GM18858 (cell line): ENCODE results near the gene ME2.
"Not testable (repeated sequence)": the region's sequence is repeated elsewhere in the genome, so short reads cannot be mapped to it uniquely, and the experiment has no call there.

Experiments
- ATAC-seq: cut with Tn5 transposase; IDR thresholded peaks from one replicate; pipeline ENCODE4 v1.9.1; 2021; ENCODE audit not compliant: unreplicated experiment

The ME2 gene

DNA sequence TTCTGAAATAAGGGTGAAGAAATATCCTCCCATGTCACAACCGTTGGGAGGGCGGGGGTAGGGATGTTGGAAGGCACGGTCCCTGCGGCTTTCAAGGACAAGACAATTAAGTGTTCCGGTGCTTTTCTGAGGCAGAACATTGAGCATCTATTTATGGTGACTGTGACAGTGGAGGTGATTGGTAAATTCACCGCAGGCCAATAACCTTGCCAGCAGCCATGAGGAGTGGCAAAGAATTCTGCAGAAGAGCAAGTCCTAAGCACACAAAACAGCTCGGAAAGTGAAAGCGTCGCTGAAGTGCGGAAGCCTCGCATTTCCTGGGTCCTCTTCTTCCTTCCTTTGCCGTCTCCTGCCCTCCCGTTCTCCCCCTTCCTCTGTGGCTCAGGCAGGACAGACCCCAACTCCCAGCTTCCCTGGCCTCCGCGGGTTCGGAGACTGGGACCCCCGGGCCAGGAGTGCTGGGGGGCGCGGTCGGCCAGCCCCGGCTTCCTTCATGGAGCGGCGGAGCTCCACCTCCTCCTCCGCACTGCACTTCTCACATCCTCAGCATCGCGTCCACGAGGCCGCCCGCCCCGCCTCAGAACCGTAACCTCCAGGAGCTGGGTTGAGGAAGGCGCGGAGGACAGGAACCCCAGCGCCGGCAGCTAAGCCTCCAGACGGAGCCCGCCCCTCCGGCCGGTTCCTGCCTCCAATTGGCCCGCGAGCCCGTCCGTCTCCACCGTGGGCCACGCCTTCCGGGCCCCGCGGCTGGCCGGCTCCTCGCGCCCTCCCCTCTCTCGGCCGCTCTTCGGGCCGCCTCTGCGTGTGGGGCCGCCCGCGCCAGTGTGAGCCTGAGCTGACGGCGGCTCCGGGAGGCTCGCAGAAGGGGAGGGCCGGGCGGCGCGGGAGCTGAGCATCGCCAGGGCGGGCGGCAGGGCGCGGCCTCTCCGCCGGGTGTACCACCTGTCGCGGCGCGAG, at the start of gene ME2:
Gene ME2, plus strand, starts transcription at position 774 of the 957 bp plus-strand sequence. CDS start 16,703 bp downstream, outside the sequence.
- peak; percentile 88 for ATAC-seq

DNA sequence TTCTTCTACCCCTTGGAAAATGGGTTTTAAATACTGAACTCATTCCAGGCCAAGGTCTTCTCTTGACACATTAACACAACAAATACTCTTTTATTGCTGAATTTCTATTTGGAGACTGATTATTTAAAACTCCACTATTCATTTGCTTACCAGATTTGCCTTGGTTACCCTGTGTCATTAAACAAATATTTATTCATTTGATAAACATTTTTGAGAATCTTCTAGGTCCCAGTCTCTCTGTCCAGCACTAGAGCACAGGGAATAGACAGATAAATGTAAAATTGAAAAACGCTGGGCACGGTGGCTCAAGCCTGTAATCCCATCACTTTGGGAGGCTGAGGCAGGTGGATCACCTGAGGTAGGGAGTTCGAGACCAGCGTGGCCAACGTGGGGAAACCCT, 49.3 kb upstream of the ME2 start:
- no peak for ATAC-seq

DNA sequence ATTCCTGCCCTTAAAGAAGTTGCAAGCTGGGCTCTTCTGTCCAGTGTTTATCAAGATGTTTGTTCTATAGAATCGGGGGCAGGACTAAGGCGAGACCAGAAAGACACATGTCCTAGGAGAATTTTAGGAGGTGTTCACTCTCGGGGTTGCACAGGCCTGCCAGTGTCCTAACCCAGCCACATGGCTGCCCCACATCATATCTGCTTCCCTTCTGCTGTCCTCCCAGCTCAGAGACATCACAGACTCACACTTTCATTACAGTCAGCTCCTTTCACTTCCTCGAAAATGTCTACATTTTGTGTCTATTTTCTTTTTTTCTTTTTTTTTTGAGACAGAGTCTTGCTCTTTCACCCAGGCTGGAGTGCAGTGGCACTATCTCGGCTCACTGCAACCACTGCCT, 48.4 kb upstream of the ME2 start:
- peak; percentile 63 for ATAC-seq

DNA sequence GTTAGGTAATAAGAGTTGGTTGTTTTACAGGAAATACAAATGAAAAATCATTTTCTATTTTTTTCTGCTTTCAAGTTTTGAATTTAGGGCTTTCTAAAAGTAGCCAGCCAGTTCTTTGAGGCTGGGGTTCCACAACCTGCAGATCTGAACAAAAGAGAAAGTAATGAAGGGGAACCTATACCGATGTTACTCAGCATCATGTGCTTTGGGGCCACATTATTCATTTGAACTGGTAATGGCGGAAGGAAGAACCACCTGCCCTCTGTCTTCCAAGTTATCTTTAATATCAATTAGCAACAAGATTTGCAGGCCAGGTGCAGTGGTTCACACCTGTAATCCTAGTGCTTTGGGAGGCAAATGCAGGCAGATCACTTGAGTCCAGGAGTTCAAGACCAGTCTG, 46.2 kb upstream of the ME2 start:
- peak; percentile 45 for ATAC-seq

DNA sequence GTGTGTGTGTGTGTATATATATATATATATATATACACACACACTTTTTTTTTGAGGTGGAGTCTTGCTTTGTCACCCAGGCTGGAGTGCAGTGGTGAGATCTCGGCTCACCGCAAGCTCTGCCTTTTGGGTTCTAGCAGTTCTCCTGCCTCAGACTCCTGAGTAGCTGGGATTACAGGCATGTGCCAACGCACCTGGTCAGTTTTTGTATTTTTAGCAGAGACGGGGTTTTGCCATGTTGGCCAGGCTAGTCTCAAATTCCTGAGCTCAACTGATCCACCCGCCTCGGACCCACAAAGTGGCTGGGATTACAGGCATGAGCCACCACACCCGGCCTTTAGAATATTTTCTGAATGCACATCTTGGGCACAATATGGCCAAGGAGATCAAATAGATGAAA, 45.4 kb upstream of the ME2 start:
- not testable (repeated sequence) for ATAC-seq

DNA sequence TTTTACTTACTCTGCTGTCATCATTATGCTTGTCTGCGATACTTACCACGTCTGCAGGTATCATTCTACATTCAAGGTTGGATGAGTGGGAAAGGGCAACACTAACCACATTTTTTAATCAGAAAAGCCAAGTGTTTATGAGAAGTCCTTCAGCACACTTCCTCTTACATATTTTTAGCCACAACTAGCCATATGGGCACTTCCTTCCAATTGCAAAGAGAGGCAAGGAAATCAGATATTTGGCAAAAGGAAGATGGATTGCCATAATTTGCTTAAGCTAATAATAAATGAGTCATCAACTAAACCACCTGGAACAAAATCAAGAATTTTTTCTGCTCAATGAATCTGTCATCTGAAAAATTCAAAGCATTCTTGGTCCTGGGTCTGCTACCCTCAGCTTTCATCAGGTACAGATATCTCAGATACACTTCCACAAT, 42.4 kb upstream of the ME2 start:
- ATAC-seq: no peak

DNA sequence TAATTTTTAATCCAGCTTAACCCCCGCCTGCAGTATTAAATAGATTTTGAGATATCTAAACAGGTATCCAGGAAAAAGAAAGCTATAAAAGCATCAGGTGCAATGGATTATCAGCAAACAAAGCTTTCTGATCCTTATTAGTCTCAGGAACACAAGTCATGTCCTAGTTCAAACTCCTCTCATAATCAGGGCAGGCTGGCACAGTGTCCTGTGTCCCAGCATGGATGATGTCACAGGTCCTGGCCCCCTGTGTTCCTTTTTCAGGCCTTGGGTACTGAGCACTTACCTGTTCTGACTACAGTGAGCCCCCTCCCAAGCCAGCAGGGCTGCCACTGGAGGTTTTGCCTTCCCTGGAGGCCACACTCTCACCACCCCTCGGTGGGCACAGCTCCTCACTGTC, 39.6 kb upstream of the ME2 start:
- ATAC-seq: no peak

DNA sequence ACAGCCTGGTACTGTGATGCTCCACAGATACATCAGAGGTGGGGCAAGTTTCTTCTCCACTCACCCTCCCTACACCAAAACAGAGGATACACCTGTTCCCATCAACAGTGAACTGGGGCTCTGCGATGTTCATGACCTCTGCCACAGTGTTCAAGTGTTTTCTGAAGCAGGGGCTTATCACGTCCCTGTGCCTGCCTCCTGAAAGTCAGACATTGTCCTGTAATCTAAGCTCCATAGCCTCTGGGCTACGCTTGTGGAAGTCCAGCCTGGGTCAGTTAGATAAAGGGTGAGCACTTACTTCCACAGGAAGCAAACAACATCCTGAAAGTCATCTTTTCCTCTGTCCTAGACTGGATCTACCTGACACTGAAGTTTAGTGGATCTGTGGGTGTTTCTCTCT, 38.9 kb upstream of the ME2 start:
- no peak for ATAC-seq

DNA sequence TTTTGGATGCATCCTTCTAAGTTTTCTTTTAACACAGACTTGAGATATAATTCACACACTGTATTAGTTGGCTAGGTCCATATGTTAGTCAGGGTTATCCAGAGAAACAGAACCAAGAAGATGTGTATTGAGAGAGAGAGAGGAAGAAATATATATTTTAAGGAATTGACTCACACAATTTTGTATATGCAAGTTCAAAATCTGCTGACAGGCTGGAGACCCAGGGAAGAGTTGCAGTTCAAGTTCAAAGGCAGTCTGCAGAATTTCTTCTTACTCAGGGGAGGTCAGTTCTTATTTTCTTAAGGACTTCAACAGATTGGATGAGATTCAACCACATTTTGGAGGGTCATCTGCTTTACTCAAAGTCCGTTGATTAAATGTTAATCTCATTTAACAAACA, 36.1 kb upstream of the ME2 start:
- ATAC-seq: no peak

DNA sequence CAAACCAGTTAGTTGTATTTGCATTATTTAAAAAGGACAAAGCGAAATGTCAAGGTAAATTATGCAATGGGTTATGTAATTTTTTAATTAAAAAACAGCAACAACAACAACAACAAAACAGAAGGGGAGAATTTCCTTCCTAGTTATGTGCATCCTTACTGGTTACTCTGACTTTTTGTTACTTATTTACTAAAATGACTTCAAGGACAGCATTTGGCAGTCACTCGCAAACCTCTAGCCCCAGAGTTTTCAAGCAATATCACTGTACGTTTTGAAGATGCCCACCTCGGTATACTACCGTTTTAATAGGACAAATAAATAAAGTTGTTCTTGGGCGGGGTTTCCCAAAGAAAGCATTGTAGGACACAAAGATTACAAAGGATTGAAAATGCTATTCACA, 34.4 kb upstream of the ME2 start:
- no peak for ATAC-seq

DNA sequence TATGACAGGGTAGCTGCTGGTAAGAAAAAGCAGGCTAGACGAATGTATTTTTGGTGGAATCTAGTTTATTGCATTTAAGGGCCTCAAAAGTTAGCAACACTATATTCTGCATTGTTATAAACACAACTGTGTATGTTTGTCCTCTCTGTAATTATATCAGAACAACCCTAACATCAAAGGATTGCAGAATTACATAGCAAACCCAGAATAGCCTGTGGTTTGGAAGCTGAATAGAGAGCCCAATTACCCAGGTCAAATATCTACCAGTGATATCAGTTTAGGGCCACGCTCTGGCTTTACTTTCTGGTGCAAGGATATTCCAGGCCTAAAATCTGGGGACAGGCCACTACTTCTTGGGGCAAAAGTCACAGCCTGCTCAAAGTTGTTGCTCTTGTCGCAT, 34.0 kb upstream of the ME2 start:
- no peak for ATAC-seq

DNA sequence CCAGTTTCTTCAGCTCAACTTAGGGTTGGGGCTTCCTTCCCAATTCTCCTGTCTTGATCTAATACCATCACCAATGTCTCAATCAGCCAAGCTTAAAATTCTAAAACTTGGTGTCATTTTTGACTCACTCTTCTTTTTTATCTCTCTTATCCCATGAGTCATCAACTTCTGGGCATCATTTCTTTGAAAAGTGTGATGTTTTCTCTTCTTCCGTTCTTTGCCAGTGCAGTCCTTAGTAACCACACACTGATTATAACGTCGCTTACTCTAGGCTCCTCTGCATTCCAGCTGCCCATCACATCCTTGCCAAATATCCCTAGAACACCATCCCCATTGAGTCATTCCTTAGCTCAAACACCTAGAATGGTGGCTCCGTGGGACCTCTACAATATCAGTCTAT, 31.7 kb upstream of the ME2 start:
- no peak for ATAC-seq

DNA sequence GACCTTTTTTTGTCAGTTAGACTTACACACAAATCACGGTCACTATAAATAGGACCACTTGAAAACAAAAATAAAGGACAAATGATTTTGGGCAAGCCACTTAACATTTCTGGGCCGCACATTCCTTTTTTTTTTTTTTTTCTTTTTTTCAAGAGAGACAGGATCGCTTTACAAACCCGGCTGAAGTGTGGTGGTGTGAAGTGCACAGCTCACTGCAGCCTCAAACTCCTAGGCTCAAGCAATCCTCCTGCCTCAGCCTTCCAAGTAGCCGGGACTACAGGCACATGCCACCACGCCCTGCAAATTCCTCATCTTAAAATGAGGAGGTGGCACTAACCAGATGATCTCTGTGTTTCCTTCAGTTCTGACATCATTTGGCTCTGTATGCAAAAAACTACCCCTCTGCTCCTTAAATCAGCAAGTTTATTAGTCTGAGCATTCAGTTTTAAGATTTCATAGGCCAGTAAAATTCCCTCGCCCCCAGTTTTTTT, 30.8 kb upstream of the ME2 start:
- no peak for ATAC-seq

DNA sequence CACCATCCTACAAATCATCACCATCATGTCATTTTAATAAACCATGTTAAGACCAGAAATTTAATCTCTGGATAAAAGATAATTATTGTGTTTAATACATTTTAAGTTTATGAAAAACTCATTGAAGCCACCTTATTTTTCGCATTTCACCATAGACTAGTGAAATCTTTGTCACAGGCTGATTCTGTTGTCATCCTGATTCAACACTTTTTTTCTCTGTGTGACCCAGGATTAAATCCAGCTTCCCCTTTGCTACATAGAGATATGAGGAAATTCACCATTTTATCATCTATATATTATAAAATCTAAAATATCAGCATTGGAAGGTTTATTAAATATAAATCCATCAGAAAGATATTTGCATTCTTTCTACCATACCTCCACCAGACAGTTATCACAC, 29.9 kb upstream of the ME2 start:
- ATAC-seq: no peak

DNA sequence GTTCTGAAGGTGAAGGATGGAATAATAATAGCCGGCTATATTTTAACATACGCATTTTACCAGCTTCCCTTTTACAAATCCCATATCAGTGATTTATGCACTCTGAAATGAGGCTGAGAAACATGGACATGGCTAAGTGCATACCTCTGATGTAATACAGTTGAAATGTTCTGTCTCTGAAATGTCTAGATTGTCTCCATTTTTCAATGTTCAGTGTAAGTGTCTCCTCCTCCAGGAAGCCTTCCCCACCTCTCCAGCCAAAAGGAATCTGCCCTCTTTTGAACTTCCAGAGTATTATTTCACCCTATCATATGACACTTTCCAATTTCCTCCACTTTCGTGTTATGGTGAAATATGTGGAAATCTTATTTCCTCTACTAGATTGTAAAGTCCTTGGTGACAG, 29.5 kb upstream of the ME2 start:
- no peak for ATAC-seq

DNA sequence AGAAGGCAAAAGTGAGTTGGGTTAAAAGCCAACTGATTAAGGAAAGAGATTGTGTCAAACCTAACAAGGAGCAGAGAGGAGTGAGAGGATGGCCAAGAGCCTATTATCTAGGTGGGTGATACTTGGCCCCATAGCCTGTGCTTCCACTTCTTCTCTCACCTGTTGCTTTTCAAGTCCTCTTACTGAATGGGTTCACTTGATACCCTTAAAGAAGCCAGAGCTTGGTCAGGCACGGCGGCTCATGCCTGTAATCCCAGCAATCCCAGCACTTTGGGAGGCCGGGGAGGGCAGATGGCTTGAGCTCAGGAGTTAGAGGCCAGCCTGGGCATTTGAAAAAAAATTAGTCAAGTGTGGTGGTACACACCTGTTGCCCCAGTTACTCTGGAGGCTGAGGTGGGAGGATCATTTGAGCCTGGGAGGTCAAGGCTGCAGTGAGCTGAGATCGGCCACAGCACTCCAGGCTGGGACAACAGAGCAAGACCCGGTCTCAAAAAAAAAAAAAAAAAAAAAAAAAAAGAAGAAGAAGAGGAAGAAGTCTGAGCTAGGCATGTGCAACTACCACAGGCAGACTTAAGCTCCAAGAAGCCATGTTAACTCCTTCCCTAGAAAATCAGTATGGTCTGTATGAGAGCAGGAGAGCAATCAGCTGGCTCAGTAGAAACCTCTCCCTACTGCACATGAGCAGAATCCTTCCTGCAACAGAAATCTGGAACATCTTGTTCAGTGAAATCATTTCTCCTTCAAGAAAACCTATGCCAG, 28.4 kb upstream of the ME2 start:
- no peak for ATAC-seq

DNA sequence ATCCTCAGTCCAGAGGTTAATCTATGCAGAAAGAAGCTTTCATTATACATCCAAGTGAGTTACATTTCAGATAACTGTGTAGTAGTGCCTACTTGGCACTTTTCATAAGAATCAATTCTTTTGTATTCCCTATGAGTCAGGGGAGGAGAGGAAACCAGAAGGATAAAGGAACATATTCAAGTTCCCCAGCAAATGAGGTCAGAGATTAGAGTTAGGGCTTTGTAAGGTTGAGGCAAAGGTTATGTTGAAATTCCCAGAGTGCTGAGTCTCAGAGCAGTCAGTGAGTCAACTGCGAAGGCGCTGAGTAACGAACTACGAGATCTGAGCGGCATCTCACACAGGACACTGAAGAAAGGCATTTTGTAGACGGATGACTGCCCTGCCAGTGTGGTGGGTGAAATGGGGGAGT, 25.1 kb upstream of the ME2 start:
- ATAC-seq: no peak

DNA sequence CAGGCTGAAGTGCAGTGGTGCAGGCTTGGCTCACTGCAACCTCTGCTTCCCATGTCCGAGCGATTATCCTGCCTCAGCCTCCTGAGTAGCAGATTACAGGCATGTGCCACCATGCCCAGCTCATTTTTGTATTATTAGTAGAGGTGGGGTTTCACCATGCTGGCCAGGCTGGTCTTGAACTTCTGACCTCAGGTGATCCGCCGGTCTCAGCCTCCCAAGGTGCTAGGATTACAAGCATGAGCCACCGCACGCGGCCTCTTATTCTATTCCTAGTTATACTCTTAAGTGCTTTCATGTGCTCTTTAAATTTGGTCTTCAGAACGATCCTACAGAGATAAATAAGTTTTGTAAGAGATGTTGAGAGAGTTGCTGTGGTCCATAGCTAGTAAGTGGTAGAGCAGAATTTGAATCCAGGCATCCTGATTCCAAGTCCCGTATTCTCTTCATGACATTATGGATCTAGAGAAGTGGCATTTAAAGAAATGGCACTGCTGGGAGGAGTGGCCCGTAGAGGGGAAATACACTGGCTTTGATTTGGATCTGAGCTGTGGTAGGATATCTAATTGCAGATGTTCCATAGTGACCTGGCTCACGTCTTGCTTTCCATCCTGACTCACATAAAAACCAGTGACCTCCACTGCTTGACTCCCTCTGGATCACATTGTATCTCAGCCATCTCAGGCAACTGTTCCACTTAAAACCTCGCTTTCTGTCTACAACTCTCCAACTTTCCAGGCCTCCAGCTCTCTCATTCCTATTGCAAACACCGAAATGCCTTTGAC, 22.8 kb upstream of the ME2 start:
- no peak for ATAC-seq

DNA sequence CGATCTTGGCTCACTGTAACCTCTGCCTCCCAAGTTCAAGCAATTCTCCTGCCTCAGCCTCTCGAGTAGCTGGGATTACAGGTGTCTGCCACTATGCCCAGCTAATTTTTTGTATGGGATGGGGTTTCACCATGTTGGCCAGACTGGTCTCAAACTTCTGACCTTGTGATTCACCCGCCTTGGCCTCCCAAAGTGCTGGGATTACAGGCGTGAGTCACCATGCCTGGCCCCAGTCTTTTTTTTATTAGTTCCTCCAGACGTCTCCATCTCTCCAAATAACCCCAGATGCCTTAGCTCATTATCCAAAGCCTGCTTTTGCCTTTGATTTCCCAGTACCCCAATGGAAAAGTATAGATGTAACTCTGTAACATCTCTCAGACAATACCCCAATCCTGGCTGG, 21.8 kb upstream of the ME2 start:
- ATAC-seq: not testable (repeated sequence)

DNA sequence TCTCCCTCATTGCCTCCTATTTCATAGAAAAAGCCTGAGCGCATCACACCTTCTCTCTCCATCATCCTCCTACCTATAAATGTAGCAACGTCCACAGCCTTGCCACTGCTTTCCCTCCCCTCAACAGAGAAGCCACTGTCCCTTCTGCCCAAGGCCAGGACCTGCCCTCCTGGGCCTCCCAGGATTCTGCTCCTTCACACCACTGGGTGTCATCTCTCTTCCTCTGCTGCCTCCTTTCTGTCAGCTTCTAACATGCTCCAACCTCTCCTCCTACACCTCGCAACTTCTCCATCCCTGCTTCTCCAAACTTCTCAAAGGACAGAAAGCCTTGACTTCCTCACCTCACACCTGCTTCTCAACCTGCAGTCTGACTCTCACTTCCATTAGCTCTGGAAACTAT, 21.2 kb upstream of the ME2 start:
- no peak for ATAC-seq
